Activated T-helper 1 cell treated with anti-CD3 and anti-CD28 coated beads, Interleukin-12 subunit alpha, Interleukin-12 subunit beta, Interleukin-2, Interleukin-4 antibody, amounts not matched to agents 30 ng/mL and 10 ng/mL and 1 ng/mL, durations not matched to agents 14 hours and 24 hours and 36 hours (primary cell): Measurements from ENCODE around the gene ZNF684. TPM values are rescaled to one million over a fixed set of nuclear protein-coding genes. Genes with fewer than 3 reads are reported as not detected.

Source experiments
- DNase-seq: peaks from one replicate; pipeline ENCODE4 v3.0.0; 2021; ENCODE audit warnings: low spot score
- H3K27ac Mint-ChIP-seq: one replicate; pipeline ENCODE4 v1.8.0; 2021; ENCODE audit warnings: mild to moderate bottlenecking, mixed read lengths
- H3K27me3 Mint-ChIP-seq: one replicate; pipeline ENCODE4 v1.8.0; 2022; ENCODE audit warnings: mild to moderate bottlenecking, moderate library complexity, mixed read lengths; ENCODE audit not compliant: insufficient read depth
- H3K36me3 Mint-ChIP-seq: one replicate; pipeline ENCODE4 v1.8.0; 2021; ENCODE audit warnings: low read depth, mixed read lengths
- H3K4me1 Mint-ChIP-seq: one replicate; pipeline ENCODE4 v1.8.0; 2021; ENCODE audit warnings: low read depth, mixed read lengths
- H3K4me3 Mint-ChIP-seq: one replicate; pipeline ENCODE4 v1.8.0; 2021; ENCODE audit warnings: mild to moderate bottlenecking, moderate library complexity, mixed read lengths
- H3K9me3 Mint-ChIP-seq: one replicate; pipeline ENCODE4 v1.8.0; 2021; ENCODE audit warnings: mixed read lengths
- intact Hi-C: fragments of 100-400 bp; cut with micrococcal nuclease; formaldehyde crosslinking; loops from one replicate; pipeline ENCODE4 v1.15.1; 2024
- total RNA-seq: library from RNA; stranded (reverse); gene quantifications from 2 replicates; pipeline ENCODE4 v1.2.3, GENCODE V29; 2022

ZNF684 gene
- total RNA-seq, 1 donor from 2014 or later, result 4.9 TPM

DNA sequence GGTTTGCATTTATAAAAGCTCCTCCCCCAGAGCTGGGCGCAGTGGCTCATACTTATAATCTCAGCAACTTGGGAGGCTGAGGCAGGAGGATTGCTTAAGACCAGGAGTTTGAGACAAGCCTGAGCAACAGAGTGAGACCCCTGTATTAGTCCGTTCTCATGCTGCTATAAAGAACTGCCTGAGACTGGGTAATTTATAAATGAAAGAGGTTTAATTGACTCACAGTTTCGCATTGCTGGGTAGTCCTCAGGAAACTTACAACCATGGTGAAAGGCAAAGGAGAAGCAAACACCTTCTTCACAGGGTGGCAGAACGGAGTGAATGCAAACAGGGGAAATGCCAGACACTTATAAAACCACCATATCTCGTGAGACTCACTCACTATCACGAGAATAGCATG lies 52.5 kb downstream of the ZNF684 start:
- intact Hi-C loops, result no loop called here
- Mint-ChIP-seq H3K27me3 (peaks cover 13% of the 10 kb centered on the region), H3K9me3 (no peaks in the 10 kb centered on the region), H3K4me3 (no peak overlapping the region), H3K4me1 (no peaks in the 10 kb centered on the region), H3K36me3 (no peaks in the 10 kb centered on the region), H3K27ac (peak overlapping the region; percentile 21)
- no peak for DNase-seq

GRCh38 chr1:40588586-40588985 lies 57.1 kb downstream of the ZNF684 start:
- Mint-ChIP-seq H3K27ac (no peak overlapping the region), H3K36me3 (no peaks in the 10 kb centered on the region), H3K9me3 (no peaks in the 10 kb centered on the region), H3K4me1 (peaks cover 8% of the 10 kb centered on the region), H3K4me3 (no peak overlapping the region), H3K27me3 (peaks cover 13% of the 10 kb centered on the region)
- intact Hi-C loops, result no loop called here
- DNase-seq, result no peak

- no peak for DNase-seq
- no peak overlapping the region for H3K27ac Mint-ChIP-seq
- H3K4me1 Mint-ChIP-seq, result peaks cover 16% of the 10 kb centered on the region
- H3K9me3 Mint-ChIP-seq, result no peaks in the 10 kb centered on the region
- intact Hi-C loops, result no loop called here
- H3K27me3 Mint-ChIP-seq, result peaks cover 7% of the 10 kb centered on the region
- H3K4me3 Mint-ChIP-seq, result no peak overlapping the region
- no peaks in the 10 kb centered on the region for H3K36me3 Mint-ChIP-seq
These were observed 60.8 kb downstream of the ZNF684 start for GRCh38 chr1:40592107-40592803.

DNA sequence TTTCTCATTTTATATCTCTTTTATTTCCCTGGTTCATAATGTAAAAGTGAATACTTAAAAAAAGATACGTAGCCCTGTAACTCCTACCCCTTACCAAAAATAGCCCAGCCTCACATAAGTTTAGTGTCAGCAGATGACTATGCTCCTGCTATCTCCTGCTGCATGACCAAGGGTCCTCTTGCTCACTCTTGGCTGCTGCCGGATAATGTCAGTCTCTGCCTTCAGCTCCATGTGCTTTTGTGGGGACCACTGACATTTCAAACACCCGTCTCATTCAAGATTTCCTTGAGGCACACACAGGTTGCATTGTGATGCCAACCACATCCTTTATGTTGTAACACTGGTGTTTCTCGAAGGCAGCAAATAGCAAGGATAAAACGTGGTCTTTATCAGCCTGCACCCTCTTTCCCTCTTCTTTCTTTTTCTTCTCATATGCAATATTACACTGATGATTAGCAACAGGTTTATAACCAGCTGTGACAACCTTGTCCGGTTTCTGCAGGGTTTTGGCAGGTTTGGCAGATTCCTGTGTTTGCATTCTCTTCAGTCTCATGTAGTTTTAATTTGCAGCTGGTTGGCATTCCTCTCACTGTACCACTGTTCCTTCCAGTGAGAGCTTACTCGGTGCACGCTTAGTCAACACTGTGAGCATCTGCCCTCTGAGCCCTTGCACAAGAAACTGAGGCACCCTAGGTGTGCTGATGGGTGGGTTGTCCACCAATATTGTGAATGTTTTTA lies 62.2 kb downstream of the ZNF684 start:
- H3K4me3 Mint-ChIP-seq, result no peak overlapping the region
- no peaks in the 10 kb centered on the region for H3K36me3 Mint-ChIP-seq
- H3K9me3 Mint-ChIP-seq, result no peaks in the 10 kb centered on the region
- intact Hi-C loops, result no loop called here
- H3K27me3 Mint-ChIP-seq, result peaks cover 4% of the 10 kb centered on the region
- DNase-seq, result no peak
- H3K27ac Mint-ChIP-seq, result no peak overlapping the region
- H3K4me1 Mint-ChIP-seq, result peaks cover 16% of the 10 kb centered on the region

- H3K36me3 Mint-ChIP-seq, result no peaks in the 10 kb centered on the region
- intact Hi-C loops, result no loop called here
- no peak for DNase-seq
- peaks cover 16% of the 10 kb centered on the region for H3K4me1 Mint-ChIP-seq
- no peaks in the 10 kb centered on the region for H3K9me3 Mint-ChIP-seq
- no peak overlapping the region for H3K4me3 Mint-ChIP-seq
- H3K27me3 Mint-ChIP-seq, result peaks cover 7% of the 10 kb centered on the region
- H3K27ac Mint-ChIP-seq, result no peak overlapping the region
These were observed 62.7 kb downstream of the ZNF684 start for GRCh38 chr1:40594187-40594531.

GRCh38 chr1:40595623-40596022 lies 64.2 kb downstream of the ZNF684 start:
- H3K27me3 Mint-ChIP-seq, result peaks cover 14% of the 10 kb centered on the region
- no peak overlapping the region for H3K27ac Mint-ChIP-seq
- H3K36me3 Mint-ChIP-seq, result no peaks in the 10 kb centered on the region
- H3K4me3 Mint-ChIP-seq, result no peak overlapping the region
- intact Hi-C loops, result no loop called here
- no peaks in the 10 kb centered on the region for H3K9me3 Mint-ChIP-seq
- peaks cover 16% of the 10 kb centered on the region for H3K4me1 Mint-ChIP-seq
- no peak for DNase-seq

Other genes starting within 250 kb of the ZNF684 start
- gene COL9A2, start 214.4 kb upstream of the ZNF684 start, total RNA-seq, result 20.4 and 22.3 TPM in 2 replicates
- 196 and 201 TPM in 2 replicates for gene SMAP2, start 157.9 kb upstream of the ZNF684 start, total RNA-seq
- 5.1 and 5.8 TPM in 2 replicates for gene ZFP69B, start 81.2 kb upstream of the ZNF684 start, total RNA-seq
- gene ZFP69, start 54.3 kb upstream of the ZNF684 start, total RNA-seq, result 3.9 and 4.0 TPM in 2 replicates
- gene EXO5, start 22.9 kb upstream of the ZNF684 start, total RNA-seq, result 18.2 and 18.3 TPM in 2 replicates
- 1.5 and 1.9 TPM in 2 replicates for gene RIMS3, start 134.0 kb downstream of the ZNF684 start, total RNA-seq
- 79.0 and 85.1 TPM in 2 replicates for gene NFYC, start 160.1 kb downstream of the ZNF684 start, total RNA-seq